HEK293 (cell line): ENCODE results near the gene GARIN5A.

ENCODE experiments used
- CTCF ChIA-PET: fragments of 350-600 bp; formaldehyde crosslinking; extraction: SDS; loops from one replicate; lab custom pipeline; 2021; ENCODE audit warnings: antibody characterized with exemption; lab: Yijun Ruan, JAX
- POLR2A ChIA-PET: fragments of 300-600 bp; formaldehyde crosslinking; extraction: SDS; loops from one replicate; lab custom pipeline; 2020; ENCODE audit warnings: antibody characterized with exemption, inconsistent platforms; lab: Yijun Ruan, JAX
- H3K27ac ChIP-seq: fragments of 200-500 bp; sonication (Bioruptor generic); 2 replicates; pipeline ENCODE4 v1.5.1; 2014; ENCODE audit warnings: low read depth, low read length, control low read depth, inconsistent platforms; ENCODE audit errors: extremely low read depth
- H3K36me3 ChIP-seq, 2 experiments: fragments of 200-500 bp in 1 of 2; sonication (Bioruptor generic) in 1 of 2; 1 replicate in 1 of 2; 2 replicates in 1 of 2; pipeline ENCODE4 v1.5.1; 2014 to 2017; ENCODE audit warnings: inconsistent platforms in 2 of 2, low read length in 2 of 2; ENCODE audit not compliant: control insufficient read depth in 2 of 2, insufficient read depth in 1 of 2
- H3K4me1 ChIP-seq: fragments of 200-500 bp; sonication (Bioruptor generic); 2 replicates; pipeline ENCODE4 v1.5.1; 2014; ENCODE audit warnings: mild to moderate bottlenecking, low read length, inconsistent platforms; ENCODE audit not compliant: control insufficient read depth, insufficient read depth
- H3K4me3 ChIP-seq: 2 replicates; pipeline ENCODE4 v1.5.1; 2011; ENCODE audit warnings: low read depth, mild to moderate bottlenecking, control low read depth, low read length, moderate library complexity
- H3K9me3 ChIP-seq: fragments of 200-500 bp; sonication (Bioruptor generic); 2 replicates; pipeline ENCODE4 v1.5.1; 2014; ENCODE audit warnings: low read depth, low read length, inconsistent platforms; ENCODE audit not compliant: control insufficient read depth, insufficient read depth
- ATF2 ChIP-seq: fragments of 450-650 bp; formaldehyde crosslinking; IDR thresholded peaks from 2 replicates; pipeline ENCODE4 v1.5.1; 2016; ENCODE audit warnings: missing biosample characterization, missing genetic modification characterization, low read depth
- HOXC10 ChIP-seq: sonication (generic); formaldehyde crosslinking; IDR thresholded peaks from 2 replicates; pipeline ENCODE4 v1.8.1; 2023; ENCODE audit warnings: mild to moderate bottlenecking, missing genetic modification reagents
- PATZ1 ChIP-seq: fragments of 450-650 bp; formaldehyde crosslinking; IDR thresholded peaks from 2 replicates; pipeline ENCODE4 v1.5.1; 2016; ENCODE audit warnings: missing biosample characterization, missing genetic modification characterization
- SETDB1 ChIP-seq: IDR thresholded peaks from one replicate; pipeline ENCODE4 v1.6.1; 2017; ENCODE audit warnings: mild to moderate bottlenecking, low read length, moderate library complexity, mixed read lengths; ENCODE audit not compliant: insufficient read length
- ZBTB7A ChIP-seq: fragments of 450-650 bp; formaldehyde crosslinking; IDR thresholded peaks from 2 replicates; pipeline ENCODE4 v1.5.1; 2016; ENCODE audit warnings: low read depth, missing biosample characterization, missing genetic modification characterization
- ZFP69B ChIP-seq: fragments of 450-650 bp; formaldehyde crosslinking; IDR thresholded peaks from 2 replicates; pipeline ENCODE4 v1.5.1; 2016; ENCODE audit warnings: missing biosample characterization, missing genetic modification characterization
- ZNF146 ChIP-seq: fragments of 450-650 bp; formaldehyde crosslinking; IDR thresholded peaks from 2 replicates; pipeline ENCODE4 v1.5.1; 2016; ENCODE audit warnings: missing biosample characterization, missing genetic modification characterization
- ZNF169 ChIP-seq: fragments of 450-650 bp; formaldehyde crosslinking; IDR thresholded peaks from 2 replicates; pipeline ENCODE4 v1.5.1; 2016; ENCODE audit warnings: missing biosample characterization, missing genetic modification characterization
- ZNF398 ChIP-seq: fragments of 450-650 bp; formaldehyde crosslinking; IDR thresholded peaks from 2 replicates; pipeline ENCODE4 v1.5.1; 2017; ENCODE audit warnings: missing biosample characterization, missing genetic modification characterization
- ZNF416 ChIP-seq: fragments of 450-650 bp; formaldehyde crosslinking; IDR thresholded peaks from 2 replicates; pipeline ENCODE4 v1.5.1; 2016; ENCODE audit warnings: missing biosample characterization, missing genetic modification characterization
- ZNF610 ChIP-seq: fragments of 450-650 bp; formaldehyde crosslinking; IDR thresholded peaks from 2 replicates; pipeline ENCODE4 v1.5.1; 2016; ENCODE audit warnings: missing biosample characterization, missing genetic modification characterization, borderline replicate concordance
- ZNF837 ChIP-seq: fragments of 450-650 bp; formaldehyde crosslinking; IDR thresholded peaks from 2 replicates; pipeline ENCODE4 v1.5.1; 2016; ENCODE audit warnings: missing biosample characterization, missing genetic modification characterization
- TF ChIP-seq, protein P1 (sequence below): fragments of 450-650 bp; formaldehyde crosslinking; IDR thresholded peaks from 2 replicates; pipeline ENCODE4 v1.5.1; 2016; ENCODE audit warnings: missing biosample characterization, missing genetic modification characterization
- TF ChIP-seq, protein P2 (sequence below): fragments of 450-650 bp; IDR thresholded peaks from 2 replicates; pipeline ENCODE4 v1.5.1; 2018; ENCODE audit warnings: missing biosample characterization, mild to moderate bottlenecking, missing genetic modification characterization

GARIN5A gene

GRCh38 chr19:50476224-50476906, at the start of gene GARIN5A, which contains the start of gene EMC10 (continued):
- TF ChIP-seq, protein P1, sequence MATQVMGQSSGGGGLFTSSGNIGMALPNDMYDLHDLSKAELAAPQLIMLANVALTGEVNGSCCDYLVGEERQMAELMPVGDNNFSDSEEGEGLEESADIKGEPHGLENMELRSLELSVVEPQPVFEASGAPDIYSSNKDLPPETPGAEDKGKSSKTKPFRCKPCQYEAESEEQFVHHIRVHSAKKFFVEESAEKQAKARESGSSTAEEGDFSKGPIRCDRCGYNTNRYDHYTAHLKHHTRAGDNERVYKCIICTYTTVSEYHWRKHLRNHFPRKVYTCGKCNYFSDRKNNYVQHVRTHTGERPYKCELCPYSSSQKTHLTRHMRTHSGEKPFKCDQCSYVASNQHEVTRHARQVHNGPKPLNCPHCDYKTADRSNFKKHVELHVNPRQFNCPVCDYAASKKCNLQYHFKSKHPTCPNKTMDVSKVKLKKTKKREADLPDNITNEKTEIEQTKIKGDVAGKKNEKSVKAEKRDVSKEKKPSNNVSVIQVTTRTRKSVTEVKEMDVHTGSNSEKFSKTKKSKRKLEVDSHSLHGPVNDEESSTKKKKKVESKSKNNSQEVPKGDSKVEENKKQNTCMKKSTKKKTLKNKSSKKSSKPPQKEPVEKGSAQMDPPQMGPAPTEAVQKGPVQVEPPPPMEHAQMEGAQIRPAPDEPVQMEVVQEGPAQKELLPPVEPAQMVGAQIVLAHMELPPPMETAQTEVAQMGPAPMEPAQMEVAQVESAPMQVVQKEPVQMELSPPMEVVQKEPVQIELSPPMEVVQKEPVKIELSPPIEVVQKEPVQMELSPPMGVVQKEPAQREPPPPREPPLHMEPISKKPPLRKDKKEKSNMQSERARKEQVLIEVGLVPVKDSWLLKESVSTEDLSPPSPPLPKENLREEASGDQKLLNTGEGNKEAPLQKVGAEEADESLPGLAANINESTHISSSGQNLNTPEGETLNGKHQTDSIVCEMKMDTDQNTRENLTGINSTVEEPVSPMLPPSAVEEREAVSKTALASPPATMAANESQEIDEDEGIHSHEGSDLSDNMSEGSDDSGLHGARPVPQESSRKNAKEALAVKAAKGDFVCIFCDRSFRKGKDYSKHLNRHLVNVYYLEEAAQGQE (tag by site-specific recombination), result no peak
- no peak for TF ChIP-seq ZNF169 (tag by site-specific recombination)
- TF ChIP-seq PATZ1 (tag by site-specific recombination), result peak; percentile 56; the same call in 1 of the 2 replicates
- TF ChIP-seq ZFP69B (tag by site-specific recombination), result peak; percentile 55
- TF ChIP-seq ZNF610 (tag by site-specific recombination), result peak; percentile 75; the same call in 1 of the 2 replicates
- TF ChIP-seq, protein P2, sequence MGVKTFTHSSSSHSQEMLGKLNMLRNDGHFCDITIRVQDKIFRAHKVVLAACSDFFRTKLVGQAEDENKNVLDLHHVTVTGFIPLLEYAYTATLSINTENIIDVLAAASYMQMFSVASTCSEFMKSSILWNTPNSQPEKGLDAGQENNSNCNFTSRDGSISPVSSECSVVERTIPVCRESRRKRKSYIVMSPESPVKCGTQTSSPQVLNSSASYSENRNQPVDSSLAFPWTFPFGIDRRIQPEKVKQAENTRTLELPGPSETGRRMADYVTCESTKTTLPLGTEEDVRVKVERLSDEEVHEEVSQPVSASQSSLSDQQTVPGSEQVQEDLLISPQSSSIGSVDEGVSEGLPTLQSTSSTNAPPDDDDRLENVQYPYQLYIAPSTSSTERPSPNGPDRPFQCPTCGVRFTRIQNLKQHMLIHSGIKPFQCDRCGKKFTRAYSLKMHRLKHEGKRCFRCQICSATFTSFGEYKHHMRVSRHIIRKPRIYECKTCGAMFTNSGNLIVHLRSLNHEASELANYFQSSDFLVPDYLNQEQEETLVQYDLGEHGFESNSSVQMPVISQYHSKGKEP (tag by site-specific recombination), result peak; percentile 6; the same call in 1 of the 2 replicates
- peak; percentile 100 for TF ChIP-seq ATF2
- no peak for TF ChIP-seq ZNF416 (tag by site-specific recombination)
- no peak for TF ChIP-seq ZNF146 (tag by site-specific recombination)
- TF ChIP-seq SETDB1, result no peak

DNA sequence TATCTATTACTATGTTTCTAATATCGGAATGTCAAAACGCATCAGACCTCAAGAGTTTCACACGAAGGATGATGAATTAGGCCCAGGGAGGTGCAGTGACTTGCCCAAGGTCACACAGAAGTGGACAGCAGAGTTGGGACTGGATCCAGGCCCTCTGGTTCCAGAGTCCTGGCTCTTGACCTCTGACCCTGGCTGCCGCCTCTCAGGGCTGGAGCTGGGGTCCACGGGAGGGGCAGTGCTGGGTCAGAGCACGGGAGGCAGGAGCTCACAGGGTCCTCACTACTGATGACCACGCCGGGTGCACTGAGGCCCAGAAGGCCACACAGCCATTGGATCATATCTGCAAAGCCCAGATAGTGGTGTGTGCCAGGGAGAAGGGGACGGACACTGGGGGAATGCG, 46.2 kb upstream of the GARIN5A start:
- ChIA-PET CTCF (interaction anchor here (1.1 to 10.1 kb wide), 3 partner anchors 13 to 261 kb away, joined by 5 to 76 read pairs (median 7); no protein-coding TSS in a partner anchor), POLR2A (no interaction called here)
- TF ChIP-seq ZNF398 (tag by site-specific recombination), result no peak
- TF ChIP-seq HOXC10, result no peak
- TF ChIP-seq ZNF837, result no peak
- TF ChIP-seq ZBTB7A (tag by site-specific recombination), result no peak
- Histone ChIP-seq H3K4me3 (no peak overlapping the region), H3K36me3 (peaks cover 0 to 9% of the 10 kb centered on the region in 2 experiments; a peak in 1 of 3 replicates), H3K4me1 (no peaks in the 10 kb centered on the region), H3K9me3 (no peaks in the 10 kb centered on the region), H3K27ac (no peak overlapping the region)
